HepG2 (cell line): ENCODE data around the gene RERE. TPM values are rescaled to one million over a fixed set of nuclear protein-coding genes. Genes with fewer than 3 reads are reported as not detected.

Experiments
- AGO1 ChIP-seq: fragments of 200-400 bp; formaldehyde crosslinking; IDR thresholded peaks from 2 replicates; pipeline ENCODE4 v1.6.1; 2017; ENCODE audit warnings: mild to moderate bottlenecking, low read depth, low read length, moderate library complexity; ENCODE audit not compliant: poor library complexity, severe bottlenecking
- CAMTA2 ChIP-seq: sonication (generic); formaldehyde crosslinking; IDR thresholded peaks from 2 replicates; pipeline ENCODE4 v1.4.0; 2020; ENCODE audit warnings: mild to moderate bottlenecking, missing genetic modification reagents, borderline replicate concordance
- CBX1 ChIP-seq: IDR thresholded peaks from one replicate; pipeline ENCODE4 v1.6.1; 2016; ENCODE audit warnings: antibody characterized with exemption, low read depth
- FOXJ3 ChIP-seq: sonication (generic); formaldehyde crosslinking; IDR thresholded peaks from 2 replicates; pipeline ENCODE4 v1.4.0; 2020; ENCODE audit warnings: missing genetic modification reagents, mild to moderate bottlenecking, borderline replicate concordance
- HINFP ChIP-seq: sonication (generic); formaldehyde crosslinking; IDR thresholded peaks from 2 replicates; pipeline ENCODE4 v1.4.0; 2020; ENCODE audit warnings: low read depth, mild to moderate bottlenecking, missing genetic modification reagents
- HMGXB4 ChIP-seq, 2 experiments: sonication (generic) in 1 of 2; formaldehyde crosslinking in 1 of 2; IDR thresholded peaks; 2 replicates each; pipeline versions ENCODE4 v1.4.0 to v1.6.1; 2018 to 2020; ENCODE audit warnings: missing genetic modification reagents in 2 of 2, borderline replicate concordance in 1 of 2, low read depth in 1 of 2, mild to moderate bottlenecking in 1 of 2, missing biosample characterization in 1 of 2
- MED1 ChIP-seq: sonication (generic); formaldehyde crosslinking; IDR thresholded peaks from 2 replicates; pipeline ENCODE4 v1.4.0; 2020; ENCODE audit warnings: missing genetic modification reagents
- NR2C2 ChIP-seq: sonication (generic); formaldehyde crosslinking; IDR thresholded peaks from 2 replicates; pipeline ENCODE4 v1.4.0; 2020; ENCODE audit warnings: missing genetic modification reagents, mild to moderate bottlenecking, moderate library complexity, borderline replicate concordance
- NRL ChIP-seq: sonication (generic); formaldehyde crosslinking; IDR thresholded peaks from 2 replicates; pipeline ENCODE4 v1.5.0; 2020; ENCODE audit warnings: missing genetic modification reagents, mild to moderate bottlenecking, moderate library complexity, borderline replicate concordance
- PRMT3 ChIP-seq: sonication (generic); formaldehyde crosslinking; IDR thresholded peaks from 2 replicates; pipeline ENCODE4 v1.8.1; 2022; ENCODE audit warnings: low read depth, mild to moderate bottlenecking, moderate library complexity, missing genetic modification reagents, borderline replicate concordance
- REPIN1 ChIP-seq: sonication (generic); formaldehyde crosslinking; IDR thresholded peaks from 2 replicates; pipeline ENCODE4 v1.8.0; 2022; ENCODE audit warnings: missing genetic modification reagents, low read depth, mild to moderate bottlenecking, borderline replicate concordance
- SAP130 ChIP-seq: IDR thresholded peaks from 2 replicates; pipeline ENCODE4 v1.6.1; 2016; ENCODE audit warnings: low read depth
- TERF1 ChIP-seq: sonication (generic); formaldehyde crosslinking; IDR thresholded peaks from 2 replicates; pipeline ENCODE4 v1.8.0; 2022; ENCODE audit warnings: mild to moderate bottlenecking, missing genetic modification reagents, moderate library complexity
- ZFP37 ChIP-seq: sonication (generic); formaldehyde crosslinking; IDR thresholded peaks from 2 replicates; pipeline ENCODE4 v1.4.0; 2020; ENCODE audit warnings: missing genetic modification reagents, borderline replicate concordance
- ZNF10 ChIP-seq: sonication (generic); formaldehyde crosslinking; IDR thresholded peaks from 2 replicates; pipeline ENCODE4 v1.4.0; 2020; ENCODE audit warnings: mild to moderate bottlenecking, low read depth, missing genetic modification reagents, borderline replicate concordance
- ZNF143 ChIP-seq: sonication (generic); formaldehyde crosslinking; IDR thresholded peaks from 2 replicates; pipeline ENCODE4 v1.4.0; 2020; ENCODE audit warnings: missing genetic modification reagents
- ZNF235 ChIP-seq: sonication (generic); formaldehyde crosslinking; IDR thresholded peaks from 2 replicates; pipeline ENCODE4 v1.8.1; 2023; ENCODE audit warnings: mild to moderate bottlenecking, missing genetic modification reagents, borderline replicate concordance
- ZNF253 ChIP-seq: sonication (generic); formaldehyde crosslinking; IDR thresholded peaks from 2 replicates; pipeline ENCODE4 v1.8.0; 2022; ENCODE audit warnings: mild to moderate bottlenecking, missing genetic modification reagents, borderline replicate concordance
- ZNF275 ChIP-seq: sonication (generic); formaldehyde crosslinking; IDR thresholded peaks from 2 replicates; pipeline ENCODE4 v1.8.0; 2022; ENCODE audit warnings: missing genetic modification reagents, mild to moderate bottlenecking, inconsistent platforms, borderline replicate concordance
- ZNF441 ChIP-seq: sonication (generic); formaldehyde crosslinking; IDR thresholded peaks from 2 replicates; pipeline ENCODE4 v1.7.0; 2021; ENCODE audit warnings: missing genetic modification reagents, borderline replicate concordance
- ZSCAN21 ChIP-seq: sonication (generic); formaldehyde crosslinking; IDR thresholded peaks from 2 replicates; pipeline ENCODE4 v1.8.0; 2022; ENCODE audit warnings: mild to moderate bottlenecking, missing genetic modification reagents, moderate library complexity, borderline replicate concordance
- polyA plus RNA-seq, 8 experiments: library from polyadenylated mRNA; depleted of rRNA in 3 of 8; stranded (reverse) in 7 of 8; unstranded in 1 of 8; fragments of >200 nt; fragmentation: Illumina TruSeq in 4 of 8; extraction: Trizol in 4 of 8; gene quantifications; 2 replicates each; pipeline versions ENCODE4 v1.2.1 to v1.2.3, GENCODE V29; 2011 to 2016; ENCODE audit warnings: low read depth in 4 of 8, missing spikeins in 1 of 8, mixed read lengths in 1 of 8; ENCODE audit not compliant: insufficient read depth in 1 of 8
- total RNA-seq, 5 experiments: library from RNA; depleted of rRNA; stranded (reverse); fragments of >200 nt; fragmentation: Illumina TruSeq; extraction: Trizol; gene quantifications; 2 replicates each; pipeline ENCODE4 v1.2.3, GENCODE V29; 2016; ENCODE audit warnings: low read depth in 1 of 5

The RERE gene
- total and polyA plus RNA-seq, 2 of the 13 experiments (the other 11 are each of a cell fraction or from before 2014, with no cell fraction given), result 18.3 to 21.9 TPM

GRCh38 chr1:8680664-8681650 lies 136.5 kb downstream of the RERE start (continued):
- TF ChIP-seq TERF1 (CRISPR knock-in tag) (no peak), ZNF253 (CRISPR knock-in tag) (no peak), ZFP37 (CRISPR knock-in tag) (no peak), ZNF143 (no peak), HMGXB4 (CRISPR knock-in tag; IDR thresholded peaks at IDR 0.05; ENCODE audit: borderline replicate concordance in 1 of 2, low read depth in 1 of 2) (no peak), MED1 (CRISPR knock-in tag) (no peak), FOXJ3 (CRISPR knock-in tag) (peak; percentile 24; the same call in 1 of the 2 replicates), ZNF441 (CRISPR knock-in tag) (no peak), PRMT3 (CRISPR knock-in tag) (no peak), HINFP (CRISPR knock-in tag) (no peak), SAP130 (CRISPR knock-in tag) (peak; percentile 70), CBX1 (no peak), ZNF275 (CRISPR knock-in tag) (no peak), AGO1 (no peak), REPIN1 (CRISPR knock-in tag) (no peak), CAMTA2 (CRISPR knock-in tag) (no peak), ZNF235 (CRISPR knock-in tag) (no peak), ZNF10 (no peak), NR2C2 (CRISPR knock-in tag) (no peak), ZSCAN21 (CRISPR knock-in tag) (no peak), NRL (CRISPR knock-in tag) (no peak)
